HepG2 (cell line): ENCODE data around the gene IRF2. TPM values are rescaled to one million over a fixed set of nuclear protein-coding genes. Genes with fewer than 3 reads are reported as not detected.
A peak's percentile ranks its signal among the peaks of the same experiment; 100 is the strongest.

Source experiments
- AGO1 ChIP-seq: fragments of 200-400 bp; formaldehyde crosslinking; IDR thresholded peaks from 2 replicates; pipeline ENCODE4 v1.6.1; 2017; ENCODE audit warnings: mild to moderate bottlenecking, low read depth, low read length, moderate library complexity; ENCODE audit not compliant: poor library complexity, severe bottlenecking
- E2F5 ChIP-seq: sonication (generic); formaldehyde crosslinking; conservative IDR thresholded peaks from 2 replicates; pipeline ENCODE4 v1.4.0; 2020; ENCODE audit warnings: missing genetic modification reagents
- EED ChIP-seq: sonication (generic); formaldehyde crosslinking; IDR thresholded peaks from 2 replicates; pipeline ENCODE4 v1.5.0; 2020; ENCODE audit warnings: mild to moderate bottlenecking, missing genetic modification reagents
- FLYWCH1 ChIP-seq: sonication (generic); formaldehyde crosslinking; IDR thresholded peaks from 2 replicates; pipeline ENCODE4 v1.8.1; 2023; ENCODE audit warnings: mild to moderate bottlenecking, missing genetic modification reagents
- HDAC1 ChIP-seq: sonication (generic); formaldehyde crosslinking; IDR thresholded peaks from 2 replicates; pipeline ENCODE4 v1.5.1; 2020; ENCODE audit warnings: mild to moderate bottlenecking, missing genetic modification reagents
- HOXA7 ChIP-seq: sonication (generic); formaldehyde crosslinking; IDR thresholded peaks from 2 replicates; pipeline ENCODE4 v1.8.1; 2022; ENCODE audit warnings: mild to moderate bottlenecking, missing genetic modification reagents, moderate library complexity
- IKZF4 ChIP-seq: sonication (generic); formaldehyde crosslinking; IDR thresholded peaks from 2 replicates; pipeline ENCODE4 v1.5.1; 2020; ENCODE audit warnings: borderline replicate concordance, mild to moderate bottlenecking, low read depth, missing genetic modification reagents; ENCODE audit errors: not compliant biosample characterization
- NFIC ChIP-seq: IDR thresholded peaks from 2 replicates; pipeline ENCODE4 v1.6.1; 2012; ENCODE audit warnings: mild to moderate bottlenecking, low read length, inconsistent platforms
- PBX3 ChIP-seq: sonication (generic); formaldehyde crosslinking; IDR thresholded peaks from 2 replicates; pipeline ENCODE4 v1.8.1; 2023; ENCODE audit warnings: missing genetic modification reagents, inconsistent platforms, borderline replicate concordance
- REL ChIP-seq: sonication (generic); formaldehyde crosslinking; conservative IDR thresholded peaks from 2 replicates; pipeline ENCODE4 v1.8.0; 2022; ENCODE audit warnings: mild to moderate bottlenecking, missing genetic modification reagents, moderate library complexity
- TFDP2 ChIP-seq: sonication (generic); formaldehyde crosslinking; IDR thresholded peaks from 2 replicates; pipeline ENCODE4 v1.4.0; 2020; ENCODE audit warnings: missing genetic modification reagents
- ZBTB34 ChIP-seq: sonication (generic); formaldehyde crosslinking; IDR thresholded peaks from 2 replicates; pipeline ENCODE4 v1.8.0; 2022; ENCODE audit warnings: mild to moderate bottlenecking, missing genetic modification reagents
- ZFP90 ChIP-seq: sonication (generic); formaldehyde crosslinking; IDR thresholded peaks from 2 replicates; pipeline ENCODE4 v1.8.0; 2022; ENCODE audit warnings: missing genetic modification reagents, mild to moderate bottlenecking, inconsistent platforms, borderline replicate concordance
- ZKSCAN1 ChIP-seq: fragments of 150-350 bp; IDR thresholded peaks from 2 replicates; pipeline ENCODE4 v1.6.1; 2014; ENCODE audit warnings: low read length
- ZNF121 ChIP-seq: sonication (generic); formaldehyde crosslinking; IDR thresholded peaks from 2 replicates; pipeline ENCODE4 v1.5.0; 2020; ENCODE audit warnings: mild to moderate bottlenecking, missing genetic modification reagents
- ZNF180 ChIP-seq: sonication (generic); formaldehyde crosslinking; IDR thresholded peaks from 2 replicates; pipeline ENCODE4 v1.4.0; 2020; ENCODE audit warnings: low read depth, missing genetic modification reagents, borderline replicate concordance
- ZNF333 ChIP-seq: sonication (generic); formaldehyde crosslinking; IDR thresholded peaks from 2 replicates; pipeline ENCODE4 v1.4.0; 2020; ENCODE audit warnings: mild to moderate bottlenecking, missing genetic modification reagents, borderline replicate concordance
- ZNF446 ChIP-seq: sonication (generic); formaldehyde crosslinking; IDR thresholded peaks from 2 replicates; pipeline ENCODE4 v1.5.0; 2020; ENCODE audit warnings: mild to moderate bottlenecking, missing genetic modification reagents
- ZNF639 ChIP-seq: conservative IDR thresholded peaks from 2 replicates; pipeline ENCODE4 v1.6.1; 2018; ENCODE audit warnings: missing genetic modification reagents
- ZNF878 ChIP-seq: sonication (generic); formaldehyde crosslinking; IDR thresholded peaks from 2 replicates; pipeline ENCODE4 v1.8.1; 2023; ENCODE audit warnings: mild to moderate bottlenecking, missing genetic modification reagents, moderate library complexity
- polyA plus RNA-seq, 8 experiments: library from polyadenylated mRNA; depleted of rRNA in 3 of 8; stranded (reverse) in 7 of 8; unstranded in 1 of 8; fragments of >200 nt; fragmentation: Illumina TruSeq in 4 of 8; extraction: Trizol in 4 of 8; gene quantifications; 2 replicates each; pipeline versions ENCODE4 v1.2.1 to v1.2.3, GENCODE V29; 2011 to 2016; ENCODE audit warnings: low read depth in 4 of 8, missing spikeins in 1 of 8, mixed read lengths in 1 of 8; ENCODE audit not compliant: insufficient read depth in 1 of 8
- total RNA-seq, 5 experiments: library from RNA; depleted of rRNA; stranded (reverse); fragments of >200 nt; fragmentation: Illumina TruSeq; extraction: Trizol; gene quantifications; 2 replicates each; pipeline ENCODE4 v1.2.3, GENCODE V29; 2016; ENCODE audit warnings: low read depth in 1 of 5

Gene IRF2
- total and polyA plus RNA-seq, 2 of the 13 experiments (the other 11 are each of a cell fraction or from before 2014, with no cell fraction given): 15.5 to 28.8 TPM

- TF ChIP-seq E2F5 (CRISPR knock-in tag) (no peak), HOXA7 (CRISPR knock-in tag) (no peak), NFIC (no peak), ZNF180 (CRISPR knock-in tag) (no peak), IKZF4 (no peak), EED (CRISPR knock-in tag) (no peak), ZNF878 (CRISPR knock-in tag) (peak; percentile 92), HDAC1 (CRISPR knock-in tag) (peak; percentile 90), ZFP90 (CRISPR knock-in tag) (no peak), ZNF121 (CRISPR knock-in tag) (no peak), ZNF639 (0 out of 2 replicates have a peak, but pooled peaks have one; percentile 56), PBX3 (CRISPR knock-in tag) (no peak), AGO1 (no peak), ZKSCAN1 (no peak), REL (CRISPR knock-in tag) (0 out of 2 replicates have a peak, but pooled peaks have one; percentile 82), FLYWCH1 (CRISPR knock-in tag) (no peak), TFDP2 (CRISPR knock-in tag) (peak; percentile 81), ZNF333 (CRISPR knock-in tag) (no peak), ZBTB34 (0 out of 2 replicates have a peak, but pooled peaks have one; percentile 26), ZNF446 (CRISPR knock-in tag) (peak; percentile 73; the same call in 1 of the 2 replicates)
Observed at GRCh38 chr4:184474263-184475095, at the start of gene IRF2 (continued).
